ENCODE measurements around the gene PTPN5.

PTPN5 gene

GRCh38 chr11:18743365-18743764, 48.2 kb downstream of the PTPN5 start:
- Histone ChIP-seq H3K27me3 (ENCODE audit: insufficient read depth, poor library complexity, severe bottlenecking) (no peaks in the 10 kb centered on the region), H3K27ac (replicated peaks) (no peak overlapping the region), H3K4me3 (replicated peaks; ENCODE audit: insufficient read depth, low read length) (no peak overlapping the region)
- no peak for TF ChIP-seq REST (IDR thresholded peaks at IDR 0.05; ENCODE audit: insufficient replicate concordance, low read depth)
- TF ChIP-seq GABPA (IDR thresholded peaks at IDR 0.05; ENCODE audit: low read depth): no peak
- TF ChIP-seq SPI1 (IDR thresholded peaks at IDR 0.05; ENCODE audit: borderline replicate concordance, low read depth): no peak
- TF ChIP-seq POLR2AphosphoS5 (IDR thresholded peaks at IDR 0.05; ENCODE audit: low read depth): no peak
- no peak for TF ChIP-seq CTCF (IDR thresholded peaks at IDR 0.05; ENCODE audit: insufficient read depth, low read length)
- DNase-seq (ENCODE audit: low read depth in 1 of 2, low spot score in 1 of 2): no peak

- Histone ChIP-seq H3K27me3 (ENCODE audit: insufficient read depth, poor library complexity, severe bottlenecking) (no peaks in the 10 kb centered on the region), H3K27ac (replicated peaks) (no peak overlapping the region), H3K4me3 (replicated peaks; ENCODE audit: insufficient read depth, low read length) (no peak overlapping the region)
- TF ChIP-seq CTCF (IDR thresholded peaks at IDR 0.05; ENCODE audit: insufficient read depth, low read length): no peak
- DNase-seq (ENCODE audit: low read depth in 1 of 2, low spot score in 1 of 2): no peak
Measured at GRCh38 chr11:18741783-18742182, 49.8 kb downstream of the PTPN5 start.

- no peak overlapping the region for H3K4me3 ChIP-seq (replicated peaks; ENCODE audit: insufficient read depth, low read length)
- no peaks in the 10 kb centered on the region for H3K27me3 ChIP-seq (ENCODE audit: insufficient read depth, poor library complexity, severe bottlenecking)
- H3K27ac ChIP-seq (replicated peaks): no peak overlapping the region
- TF ChIP-seq SPI1 (IDR thresholded peaks at IDR 0.05; ENCODE audit: borderline replicate concordance, low read depth) (no peak), GABPA (IDR thresholded peaks at IDR 0.05; ENCODE audit: low read depth) (no peak), REST (IDR thresholded peaks at IDR 0.05; ENCODE audit: insufficient replicate concordance, low read depth) (no peak), CTCF (IDR thresholded peaks at IDR 0.05; ENCODE audit: insufficient read depth, low read length) (no peak)
- DNase-seq (ENCODE audit: low read depth in 1 of 2, low spot score in 1 of 2): no peak
Measured at GRCh38 chr11:18739685-18740084, 51.9 kb downstream of the PTPN5 start.

- no peak for DNase-seq (ENCODE audit: low read depth in 1 of 2, low spot score in 1 of 2)
- Histone ChIP-seq H3K4me3 (replicated peaks; ENCODE audit: insufficient read depth, low read length) (no peak overlapping the region), H3K27ac (replicated peaks) (no peak overlapping the region), H3K27me3 (ENCODE audit: insufficient read depth, poor library complexity, severe bottlenecking) (no peaks in the 10 kb centered on the region)
- TF ChIP-seq CTCF (IDR thresholded peaks at IDR 0.05; ENCODE audit: insufficient read depth, low read length) (no peak), POLR2AphosphoS5 (IDR thresholded peaks at IDR 0.05; ENCODE audit: low read depth) (no peak), REST (IDR thresholded peaks at IDR 0.05; ENCODE audit: insufficient replicate concordance, low read depth) (no peak), SPI1 (IDR thresholded peaks at IDR 0.05; ENCODE audit: borderline replicate concordance, low read depth) (no peak), GABPA (IDR thresholded peaks at IDR 0.05; ENCODE audit: low read depth) (no peak)
Measured at GRCh38 chr11:18737642-18738041, 54.0 kb downstream of the PTPN5 start.

Measured in HL-60 (cell line).